ENCODE measurements around the gene PLSCR3.

GRCh38 chr17:7355573-7355972 is 38.8 kb downstream of the PLSCR3 start:
- TF ChIP-seq CTCF (IDR thresholded peaks at IDR 0.05; ENCODE audit: low read length) (no peak), EZH2 (IDR thresholded peaks at IDR 0.05; ENCODE audit: borderline replicate concordance, low read length) (no peak)

Measured in OCI-LY1 (cell line).